Muscle of leg (tissue), 11 donors: Measurements from ENCODE around the gene DONSON. TPM values are rescaled to one million over a fixed set of nuclear protein-coding genes. Genes with fewer than 3 reads are reported as not detected.
"Not testable (repeated sequence)": the region's sequence is repeated elsewhere in the genome, so short reads cannot be mapped to it uniquely, and the experiment has no call there.

Experiments used
- DNase-seq: peaks from one replicate; pipeline ENCODE4 v3.0.0; 2013
- H3K27ac ChIP-seq: one replicate; pipeline ENCODE4 v1.5.1; 2013; ENCODE audit warnings: mild to moderate bottlenecking, low read length, control low read depth
- H3K27me3 ChIP-seq: one replicate; pipeline ENCODE4 v1.6.1; 2013; ENCODE audit warnings: low read length; ENCODE audit not compliant: control insufficient read depth, insufficient read depth
- H3K36me3 ChIP-seq: one replicate; pipeline ENCODE4 v1.6.1; 2013; ENCODE audit warnings: low read length; ENCODE audit not compliant: control insufficient read depth, insufficient read depth
- H3K4me1 ChIP-seq: one replicate; pipeline ENCODE4 v1.6.1; 2013; ENCODE audit warnings: low read length; ENCODE audit not compliant: control insufficient read depth, insufficient read depth
- H3K4me3 ChIP-seq: one replicate; pipeline ENCODE4 v1.5.1; 2013; ENCODE audit warnings: low read length, control low read depth
- H3K9me3 ChIP-seq: replicated peaks from 2 replicates; pipeline ENCODE4 v1.6.1; 2013; ENCODE audit warnings: low read depth, low read length; ENCODE audit not compliant: control insufficient read depth
- WGBS: methylation state at CpG from one replicate; pipeline ENCODE4 v1.1.5; 2013; ENCODE audit warnings: missing lambda C conversion rate; ENCODE audit not compliant: insufficient coverage; 5-methylcytosine and 5-hydroxymethylcytosine counted together
- polyA plus RNA-seq, 8 donors: library from polyadenylated mRNA; unstranded; fragments of 120-200 nt; gene quantifications; one replicate each; pipeline versions ENCODE4 v1.2.1 to v1.2.3, GENCODE V29; 2013; ENCODE audit warnings: inconsistent platforms in 1 of 8, low replicate concordance in 1 of 8; ENCODE audit not compliant: insufficient read length in 8 of 8, insufficient read depth in 1 of 8
- total RNA-seq: library from RNA; stranded (reverse); fragments of 120-200 nt; gene quantifications from one replicate; pipeline ENCODE4 v1.2.4, GENCODE V29; 2013

DONSON gene
- total and polyA plus RNA-seq, 9 donors, result 12.9 to 26.8 (median 20.6) TPM

- no peak for DNase-seq
- H3K27ac ChIP-seq, result no peak overlapping the region
- peaks cover 28% of the 10 kb centered on the region for H3K36me3 ChIP-seq
- H3K27me3 ChIP-seq, result no peaks in the 10 kb centered on the region
- no peak overlapping the region for H3K4me3 ChIP-seq
- no CpG with 5 or more reads among the region's 1 CpG for WGBS
- H3K4me1 ChIP-seq, result no peaks in the 10 kb centered on the region
- no peaks in the 10 kb centered on the region for H3K9me3 ChIP-seq
Measured at GRCh38 chr21:33598051-33598450, 9.6 kb upstream of the DONSON start.

- under 1% methylated on average over 38 of the region's 57 CpGs for WGBS
- Histone ChIP-seq H3K27me3 (no peaks in the 10 kb centered on the region), H3K4me1 (peaks cover 5% of the 10 kb centered on the region), H3K9me3 (no peaks in the 10 kb centered on the region), H3K4me3 (peak overlapping the region; percentile 90), H3K36me3 (peaks cover 3% of the 10 kb centered on the region), H3K27ac (peak overlapping the region; percentile 69)
- peak; percentile 73 for DNase-seq
Measured at GRCh38 chr21:33587792-33588484, 546 bp downstream of the DONSON start.

GRCh38 chr21:33586927-33587326, 1.6 kb downstream of the DONSON start:
- no peaks in the 10 kb centered on the region for H3K9me3 ChIP-seq
- H3K27ac ChIP-seq, result no peak overlapping the region
- H3K36me3 ChIP-seq, result peaks cover 4% of the 10 kb centered on the region
- WGBS, result no CpG with 5 or more reads among the region's 6 CpGs
- DNase-seq, result no peak
- H3K4me3 ChIP-seq, result no peak overlapping the region
- H3K4me1 ChIP-seq, result peaks cover 5% of the 10 kb centered on the region
- H3K27me3 ChIP-seq, result no peaks in the 10 kb centered on the region

- H3K36me3 ChIP-seq, result peaks cover 14% of the 10 kb centered on the region
- no peaks in the 10 kb centered on the region for H3K9me3 ChIP-seq
- no peak overlapping the region for H3K27ac ChIP-seq
- no peaks in the 10 kb centered on the region for H3K27me3 ChIP-seq
- no CpG with 5 or more reads among the region's 3 CpGs for WGBS
- H3K4me1 ChIP-seq, result peaks cover 5% of the 10 kb centered on the region
- H3K4me3 ChIP-seq, result no peak overlapping the region
- DNase-seq, result no peak
Measured at GRCh38 chr21:33584455-33584854, 4.0 kb downstream of the DONSON start.

- Histone ChIP-seq H3K9me3 (no peaks in the 10 kb centered on the region), H3K27ac (no peak overlapping the region), H3K36me3 (peaks cover 31% of the 10 kb centered on the region), H3K27me3 (no peaks in the 10 kb centered on the region), H3K4me1 (no peaks in the 10 kb centered on the region), H3K4me3 (no peak overlapping the region)
- no CpG with 5 or more reads among the region's 7 CpGs for WGBS
- no peak for DNase-seq
Measured at GRCh38 chr21:33578959-33579542, 9.4 kb downstream of the DONSON start.

GRCh38 chr21:33578214-33578613, 10.3 kb downstream of the DONSON start:
- no CpG with 5 or more reads among the region's 2 CpGs for WGBS
- no peak overlapping the region for H3K27ac ChIP-seq
- no peak for DNase-seq
- H3K4me1 ChIP-seq, result no peaks in the 10 kb centered on the region
- H3K36me3 ChIP-seq, result peaks cover 34% of the 10 kb centered on the region
- H3K4me3 ChIP-seq, result no peak overlapping the region
- H3K27me3 ChIP-seq, result no peaks in the 10 kb centered on the region
- H3K9me3 ChIP-seq, result no peaks in the 10 kb centered on the region

GRCh38 chr21:33576741-33577141, 11.7 kb downstream of the DONSON start:
- not testable (repeated sequence) for H3K27me3 ChIP-seq, H3K4me3 ChIP-seq, H3K9me3 ChIP-seq, DNase-seq, H3K4me1 ChIP-seq, H3K27ac ChIP-seq
- no CpG with 5 or more reads among the region's 2 CpGs for WGBS
- H3K36me3 ChIP-seq, result peaks cover 35% of the 10 kb centered on the region

- H3K9me3 ChIP-seq, result no peaks in the 10 kb centered on the region
- WGBS, result no CpG with 5 or more reads among the region's 3 CpGs
- H3K27ac ChIP-seq, result no peak overlapping the region
- no peak for DNase-seq
- H3K4me3 ChIP-seq, result no peak overlapping the region
- peaks cover 40% of the 10 kb centered on the region for H3K36me3 ChIP-seq
- no peaks in the 10 kb centered on the region for H3K27me3 ChIP-seq
- no peaks in the 10 kb centered on the region for H3K4me1 ChIP-seq
Measured at GRCh38 chr21:33572350-33572749, 16.1 kb downstream of the DONSON start.

- H3K27ac ChIP-seq, result no peak overlapping the region
- H3K4me3 ChIP-seq, result no peak overlapping the region
- no peak for DNase-seq
- WGBS, result 96% methylated on average over 4 of the region's 5 CpGs
- no peaks in the 10 kb centered on the region for H3K4me1 ChIP-seq
- H3K36me3 ChIP-seq, result peaks cover 28% of the 10 kb centered on the region
- no peaks in the 10 kb centered on the region for H3K27me3 ChIP-seq
- H3K9me3 ChIP-seq, result no peaks in the 10 kb centered on the region
Measured at GRCh38 chr21:33569991-33570390, 18.5 kb downstream of the DONSON start.

GRCh38 chr21:33568448-33568847, 20.0 kb downstream of the DONSON start:
- no CpG with 5 or more reads among the region's 2 CpGs for WGBS
- Histone ChIP-seq H3K27me3 (no peaks in the 10 kb centered on the region), H3K4me3 (no peak overlapping the region), H3K27ac (no peak overlapping the region), H3K4me1 (no peaks in the 10 kb centered on the region), H3K9me3 (no peaks in the 10 kb centered on the region), H3K36me3 (peaks cover 20% of the 10 kb centered on the region)
- DNase-seq, result no peak
